ENCODE results near the gene RIC3. TPM values are rescaled to one million over a fixed set of nuclear protein-coding genes. Genes with fewer than 3 reads are reported as not detected.

The RIC3 gene
- polyA plus RNA-seq, 6 donors from 2014 or later, result 3.2 to 7.3 (median 5.7) TPM

GRCh38 chr11:8086571-8086970 is 82.3 kb downstream of the RIC3 start:
- ATAC-seq (ENCODE audit: low read depth in 2 of 2), result no peak
- no peaks in the 10 kb centered on the region for H3K36me3 Mint-ChIP-seq
- H3K9me3 Mint-ChIP-seq, result no peaks in the 10 kb centered on the region
- peaks cover 0 to 6% (median 0%) of the 10 kb centered on the region in 3 donors for H3K4me1 Mint-ChIP-seq
- peaks cover 41 to 83% (median 63%) of the 10 kb centered on the region in 3 donors for H3K27me3 Mint-ChIP-seq
- no peak for DNase-seq
- no peak overlapping the region for H3K27ac Mint-ChIP-seq
- H3K4me3 Mint-ChIP-seq, result peak overlapping the region in 1 of 8 donors; percentile 29

- ATAC-seq (ENCODE audit: low read depth in 2 of 2) (no peak), DNase-seq (no peak)
- H3K9me3 Mint-ChIP-seq, result no peaks in the 10 kb centered on the region
- peak overlapping the region in 1 of 6 donors; percentile 36 for H3K27ac Mint-ChIP-seq
- no peaks in the 10 kb centered on the region for H3K36me3 Mint-ChIP-seq
- H3K27me3 Mint-ChIP-seq, result peaks cover 41 to 82% (median 58%) of the 10 kb centered on the region in 3 donors
- no peak overlapping the region for H3K4me3 Mint-ChIP-seq
- peaks cover 0 to 6% (median 0%) of the 10 kb centered on the region in 3 donors for H3K4me1 Mint-ChIP-seq
Measured at GRCh38 chr11:8086001-8086479, 82.8 kb downstream of the RIC3 start.

GRCh38 chr11:8085011-8085645 is 83.7 kb downstream of the RIC3 start:
- no peak for DNase-seq
- H3K9me3 Mint-ChIP-seq, result peaks cover 0 to 2% (median 0%) of the 10 kb centered on the region in 7 donors
- H3K36me3 Mint-ChIP-seq, result no peaks in the 10 kb centered on the region
- peaks cover 42 to 84% (median 58%) of the 10 kb centered on the region in 3 donors for H3K27me3 Mint-ChIP-seq
- H3K4me3 Mint-ChIP-seq, result no peak overlapping the region
- H3K27ac Mint-ChIP-seq, result no peak overlapping the region
- H3K4me1 Mint-ChIP-seq, result peaks cover 0 to 6% (median 0%) of the 10 kb centered on the region in 3 donors
- no peak for ATAC-seq (ENCODE audit: low read depth in 2 of 2)

- Mint-ChIP-seq H3K9me3 (peaks cover 0 to 3% (median 0%) of the 10 kb centered on the region in 7 donors), H3K4me3 (peak overlapping the region in 1 of 8 donors; percentile 73), H3K27me3 (peaks cover 49 to 84% (median 63%) of the 10 kb centered on the region in 3 donors), H3K36me3 (no peaks in the 10 kb centered on the region), H3K27ac (no peak overlapping the region), H3K4me1 (peaks cover 0 to 6% (median 0%) of the 10 kb centered on the region in 3 donors)
- ATAC-seq (ENCODE audit: low read depth in 2 of 2) (no peak), DNase-seq (no peak)
Measured at GRCh38 chr11:8084352-8084751, 84.5 kb downstream of the RIC3 start.

- Mint-ChIP-seq H3K4me3 (no peak overlapping the region), H3K36me3 (no peaks in the 10 kb centered on the region), H3K4me1 (peaks cover 0 to 6% (median 0%) of the 10 kb centered on the region in 3 donors), H3K9me3 (peaks cover 0 to 4% (median 0%) of the 10 kb centered on the region in 7 donors), H3K27me3 (peaks cover 52 to 83% (median 68%) of the 10 kb centered on the region in 3 donors), H3K27ac (peak overlapping the region in 1 of 6 donors; percentile 21)
- DNase-seq (no peak), ATAC-seq (ENCODE audit: low read depth in 2 of 2) (no peak)
Measured at GRCh38 chr11:8083871-8084281, 84.9 kb downstream of the RIC3 start.

- no peak for ATAC-seq (ENCODE audit: low read depth in 2 of 2)
- H3K36me3 Mint-ChIP-seq, result no peaks in the 10 kb centered on the region
Measured at GRCh38 chr11:8083088-8083395, 85.8 kb downstream of the RIC3 start.

GRCh38 chr11:8082391-8083087 is 86.3 kb downstream of the RIC3 start:
- peaks cover 0 to 4% (median 0%) of the 10 kb centered on the region in 7 donors for H3K9me3 Mint-ChIP-seq
- ATAC-seq (ENCODE audit: low read depth in 2 of 2) (no peak), DNase-seq (no peak)
- H3K36me3 Mint-ChIP-seq, result no peaks in the 10 kb centered on the region
- H3K27ac Mint-ChIP-seq, result peak overlapping the region in 1 of 6 donors; percentile 20
- peak overlapping the region in 6 of 8 donors; percentile 17 to 83 (median 74) for H3K4me3 Mint-ChIP-seq
- H3K4me1 Mint-ChIP-seq, result peaks cover 0 to 6% (median 0%) of the 10 kb centered on the region in 3 donors
- peaks cover 56 to 89% (median 79%) of the 10 kb centered on the region in 3 donors for H3K27me3 Mint-ChIP-seq

More at GRCh38 chr11:8083088-8083395, 85.8 kb downstream of the RIC3 start:
- Mint-ChIP-seq H3K4me1 (peaks cover 0 to 6% (median 0%) of the 10 kb centered on the region in 3 donors), H3K27me3 (peaks cover 54 to 89% (median 74%) of the 10 kb centered on the region in 3 donors), H3K9me3 (peaks cover 0 to 4% (median 0%) of the 10 kb centered on the region in 7 donors), H3K4me3 (peak overlapping the region in 1 of 8 donors; percentile 6), H3K27ac (no peak overlapping the region)
- no peak for DNase-seq

- ATAC-seq (ENCODE audit: low read depth in 2 of 2) (no peak), DNase-seq (no peak)
- peak overlapping the region in 2 of 6 donors; percentile 52 to 88 for H3K27ac Mint-ChIP-seq
- H3K4me1 Mint-ChIP-seq, result peaks cover 0 to 6% (median 0%) of the 10 kb centered on the region in 3 donors
- peaks cover 0 to 4% (median 0%) of the 10 kb centered on the region in 7 donors for H3K9me3 Mint-ChIP-seq
- H3K27me3 Mint-ChIP-seq, result peaks cover 57 to 84% (median 80%) of the 10 kb centered on the region in 3 donors
- H3K36me3 Mint-ChIP-seq, result no peaks in the 10 kb centered on the region
- H3K4me3 Mint-ChIP-seq, result peak overlapping the region; percentile 43 to 83 (median 74)
Measured at GRCh38 chr11:8081591-8082250, 87.1 kb downstream of the RIC3 start.

- ATAC-seq (ENCODE audit: low read depth in 2 of 2), result peak; percentile 35 to 37
- H3K27me3 Mint-ChIP-seq, result peaks cover 56 to 80% (median 76%) of the 10 kb centered on the region in 3 donors
- DNase-seq, result no peak
Measured at GRCh38 chr11:8080674-8081590, 87.9 kb downstream of the RIC3 start, which contains the start of gene TUB. TUB (plus strand) TSS chr11:8081211; CDS start chr11:8081511, 300 bp downstream.

GRCh38 chr11:8080069-8080670 is 88.7 kb downstream of the RIC3 start:
- Mint-ChIP-seq H3K36me3 (no peaks in the 10 kb centered on the region), H3K4me1 (peaks cover 0 to 6% (median 0%) of the 10 kb centered on the region in 3 donors), H3K27me3 (peaks cover 58 to 74% (median 68%) of the 10 kb centered on the region in 3 donors), H3K9me3 (peaks cover 0 to 4% (median 0%) of the 10 kb centered on the region in 7 donors), H3K4me3 (peak overlapping the region; percentile 24 to 81 (median 70)), H3K27ac (no peak overlapping the region)
- ATAC-seq (ENCODE audit: low read depth in 2 of 2) (no peak), DNase-seq (no peak)

More at GRCh38 chr11:8080674-8081590, 87.9 kb downstream of the RIC3 start, which contains the start of gene TUB:
- Mint-ChIP-seq H3K36me3 (no peaks in the 10 kb centered on the region), H3K9me3 (peaks cover 0 to 4% (median 0%) of the 10 kb centered on the region in 7 donors), H3K4me1 (peaks cover 0 to 6% (median 0%) of the 10 kb centered on the region in 3 donors), H3K4me3 (peak within 1 kb of the TSS; percentile 68 to 83 (median 76)), H3K27ac (peak within 1 kb of the TSS in 2 of 6 donors; percentile 52 to 88)

GRCh38 chr11:8079111-8079675 is 89.6 kb downstream of the RIC3 start:
- Mint-ChIP-seq H3K36me3 (no peaks in the 10 kb centered on the region), H3K4me1 (peaks cover 0 to 6% (median 0%) of the 10 kb centered on the region in 3 donors), H3K9me3 (peaks cover 0 to 4% (median 0%) of the 10 kb centered on the region in 7 donors), H3K27me3 (peaks cover 52 to 66% (median 60%) of the 10 kb centered on the region in 3 donors), H3K4me3 (peak overlapping the region in 6 of 8 donors; percentile 6 to 58 (median 40)), H3K27ac (no peak overlapping the region)
- DNase-seq, result no peak
- ATAC-seq (ENCODE audit: low read depth in 2 of 2), result no peak
